SK-MEL-5 (cell line): ENCODE results near the gene CT47C1. TPM values are rescaled to one million over a fixed set of nuclear protein-coding genes. Genes with fewer than 3 reads are reported as not detected.
A peak's percentile ranks its signal among the peaks of the same experiment; 100 is the strongest.
"Not testable (repeated sequence)": the region's sequence is repeated elsewhere in the genome, so short reads cannot be mapped to it uniquely, and the experiment has no call there.

Source experiments
- DNase-seq: peaks from one replicate; pipeline ENCODE4 v3.0.0-alpha.2; 2016; ENCODE audit warnings: low read depth, low spot score
- in situ Hi-C: cut with HindIII; loops from 2 replicates; pipeline ENCODE4 v1.10.0; 2016; ENCODE audit warnings: low sequenced_read_pairs, high pct_unique_total_duplicates, low pct_unique_long_range_greater_than_20kb
- polyA plus RNA-seq, 2 experiments: library from polyadenylated mRNA; depleted of rRNA; stranded (reverse); fragments of >200 nt; gene quantifications; 2 replicates each; pipeline ENCODE4 v1.2.3, GENCODE V29; 2015
- total RNA-seq: library from RNA; depleted of rRNA; stranded (reverse); fragments of >200 nt; shearing (Covaris generic); gene quantifications from 2 replicates; pipeline ENCODE4 v1.2.3, GENCODE V29; 2014; rRNA removed

The CT47C1 gene
- total RNA-seq: not detected in 2 replicates
- polyA plus RNA-seq (2015; cell fraction: cytosol; rRNA removed): not detected in 2 replicates
- not detected in 2 replicates for polyA plus RNA-seq (2015; cell fraction: nucleus; rRNA removed)

- in situ Hi-C loops: no loop called here
- no peak for DNase-seq
These were observed at the start of gene CT47C1 for GRCh38 chrX:119072744-119073143. Gene CT47C1 (plus strand): TSS chrX:119072993. CDS start chrX:119073226, 233 bp downstream.

GRCh38 chrX:119025900-119026299 is 46.9 kb upstream of the CT47C1 start:
- DNase-seq: no peak
- in situ Hi-C loops: no loop called here

- in situ Hi-C loops, DNase-seq: not testable (repeated sequence)
These were observed 46.4 kb upstream of the CT47C1 start for GRCh38 chrX:119026344-119026743.

- DNase-seq, in situ Hi-C loops: not testable (repeated sequence)
These were observed 44.6 kb upstream of the CT47C1 start for GRCh38 chrX:119027960-119028732.

GRCh38 chrX:119028733-119029330 is 44.0 kb upstream of the CT47C1 start:
- DNase-seq: no peak
- in situ Hi-C loops: no loop called here

- in situ Hi-C loops, DNase-seq: not testable (repeated sequence)
These were observed 43.1 kb upstream of the CT47C1 start for GRCh38 chrX:119029656-119030055.

- in situ Hi-C loops: no loop called here
- DNase-seq: no peak
These were observed 41.8 kb upstream of the CT47C1 start for GRCh38 chrX:119030990-119031389.

- DNase-seq: no peak
- in situ Hi-C loops: no loop called here
These were observed 36.4 kb upstream of the CT47C1 start for GRCh38 chrX:119036107-119037029.

GRCh38 chrX:119040432-119040831 is 32.4 kb upstream of the CT47C1 start:
- in situ Hi-C loops: no loop called here
- DNase-seq: no peak

- DNase-seq: peak; percentile 16
- in situ Hi-C loops: no loop called here
These were observed 31.6 kb upstream of the CT47C1 start for GRCh38 chrX:119041175-119041574.

- in situ Hi-C loops: no loop called here
- DNase-seq: no peak
These were observed 30.8 kb upstream of the CT47C1 start for GRCh38 chrX:119042040-119042439.

- in situ Hi-C loops: no loop called here
- DNase-seq: no peak
These were observed 29.8 kb upstream of the CT47C1 start for GRCh38 chrX:119042996-119043395.

- DNase-seq: no peak
- in situ Hi-C loops: no loop called here
These were observed 26.9 kb upstream of the CT47C1 start for GRCh38 chrX:119045884-119046283.

GRCh38 chrX:119055687-119056086 is 17.1 kb upstream of the CT47C1 start:
- in situ Hi-C loops: no loop called here

GRCh38 chrX:119062750-119063374 is 9.9 kb upstream of the CT47C1 start:
- DNase-seq: no peak

More at GRCh38 chrX:119055687-119056086, 17.1 kb upstream of the CT47C1 start:
- no peak for DNase-seq

GRCh38 chrX:119063428-119063827 is 9.4 kb upstream of the CT47C1 start:
- in situ Hi-C loops: no loop called here
- DNase-seq: no peak

More at GRCh38 chrX:119062750-119063374, 9.9 kb upstream of the CT47C1 start:
- in situ Hi-C loops: no loop called here

- in situ Hi-C loops: no loop called here
- peak; percentile 71 for DNase-seq
These were observed 5.6 kb upstream of the CT47C1 start for GRCh38 chrX:119067023-119067739.
